ENCODE results near the gene EPN2. TPM values are rescaled to one million over a fixed set of nuclear protein-coding genes. Genes with fewer than 3 reads are reported as not detected.

EPN2 gene
- total and polyA plus RNA-seq, 2 donors (not counting 1 experiment from before 2014, with no cell fraction given), result 23.8 to 36.0 TPM

DNA sequence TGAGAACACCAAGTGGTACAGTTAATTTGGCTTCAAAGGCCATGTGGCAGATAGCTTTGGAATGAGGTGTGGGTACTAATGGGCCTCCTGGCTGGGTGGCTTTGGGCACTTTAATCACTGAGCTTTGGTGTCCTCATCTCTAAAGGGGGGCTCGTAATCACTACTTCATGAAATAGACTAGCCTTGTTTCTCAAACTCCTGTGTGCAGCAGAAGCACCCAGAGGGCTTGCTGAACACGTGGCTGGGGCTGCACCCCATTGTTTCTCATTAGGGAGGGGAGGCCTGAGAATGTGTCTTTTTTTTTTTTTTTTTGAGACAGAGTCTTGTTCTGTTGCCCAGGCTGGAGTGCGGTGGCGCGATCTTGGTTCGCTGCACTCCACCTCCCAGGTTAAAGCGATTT is 5.8 kb downstream of the EPN2 start:
- H3K4me3 ChIP-seq (replicated peaks in 1 of 4; ENCODE audit: control extremely low read depth in 1 of 4, insufficient read depth in 1 of 4, low read depth in 3 of 4, low read length in 4 of 4), result no peak overlapping the region
- no peaks in the 10 kb centered on the region for H3K9me3 ChIP-seq (ENCODE audit: control insufficient read depth, insufficient read depth, low read depth, low read length)
- H4K20me1 ChIP-seq (ENCODE audit: control insufficient read depth, extremely low read depth, insufficient read depth, low read length), result no peaks in the 10 kb centered on the region
- H3K79me2 ChIP-seq (ENCODE audit: control insufficient read depth, insufficient read depth, low read length), result peaks cover 66% of the 10 kb centered on the region
- no peak overlapping the region for H2AFZ ChIP-seq (ENCODE audit: low read length)
- H3K27me3 ChIP-seq (ENCODE audit: control insufficient read depth, insufficient read depth, low read length), result no peaks in the 10 kb centered on the region
- H3K27ac ChIP-seq (ENCODE audit: insufficient read depth, low read length), result no peak overlapping the region
- peaks cover 2% of the 10 kb centered on the region for H3K36me3 ChIP-seq (ENCODE audit: control insufficient read depth, insufficient read depth, low read length)
- peaks cover 4% of the 10 kb centered on the region for H3K4me1 ChIP-seq (ENCODE audit: control insufficient read depth, extremely low read depth, insufficient read depth, low read length)
- H3K9ac ChIP-seq (ENCODE audit: insufficient read depth, low read length), result no peak overlapping the region
- no peak for DNase-seq (ENCODE audit: low read depth in 2 of 2)
- TF ChIP-seq EZH2 (IDR thresholded peaks at IDR 0.05; ENCODE audit: low read length, missing control alignments), result no peak
- TF ChIP-seq, protein P1, sequence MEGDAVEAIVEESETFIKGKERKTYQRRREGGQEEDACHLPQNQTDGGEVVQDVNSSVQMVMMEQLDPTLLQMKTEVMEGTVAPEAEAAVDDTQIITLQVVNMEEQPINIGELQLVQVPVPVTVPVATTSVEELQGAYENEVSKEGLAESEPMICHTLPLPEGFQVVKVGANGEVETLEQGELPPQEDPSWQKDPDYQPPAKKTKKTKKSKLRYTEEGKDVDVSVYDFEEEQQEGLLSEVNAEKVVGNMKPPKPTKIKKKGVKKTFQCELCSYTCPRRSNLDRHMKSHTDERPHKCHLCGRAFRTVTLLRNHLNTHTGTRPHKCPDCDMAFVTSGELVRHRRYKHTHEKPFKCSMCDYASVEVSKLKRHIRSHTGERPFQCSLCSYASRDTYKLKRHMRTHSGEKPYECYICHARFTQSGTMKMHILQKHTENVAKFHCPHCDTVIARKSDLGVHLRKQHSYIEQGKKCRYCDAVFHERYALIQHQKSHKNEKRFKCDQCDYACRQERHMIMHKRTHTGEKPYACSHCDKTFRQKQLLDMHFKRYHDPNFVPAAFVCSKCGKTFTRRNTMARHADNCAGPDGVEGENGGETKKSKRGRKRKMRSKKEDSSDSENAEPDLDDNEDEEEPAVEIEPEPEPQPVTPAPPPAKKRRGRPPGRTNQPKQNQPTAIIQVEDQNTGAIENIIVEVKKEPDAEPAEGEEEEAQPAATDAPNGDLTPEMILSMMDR (conservative IDR thresholded peaks at IDR 0.05 in 1 of 2, IDR thresholded peaks at IDR 0.05 in 1 of 2; ENCODE audit: low read depth in 1 of 2, low read length in 2 of 2), result no peak
- H3K4me2 ChIP-seq (ENCODE audit: extremely low read depth, insufficient read depth, low read length), result no peak overlapping the region

DNA sequence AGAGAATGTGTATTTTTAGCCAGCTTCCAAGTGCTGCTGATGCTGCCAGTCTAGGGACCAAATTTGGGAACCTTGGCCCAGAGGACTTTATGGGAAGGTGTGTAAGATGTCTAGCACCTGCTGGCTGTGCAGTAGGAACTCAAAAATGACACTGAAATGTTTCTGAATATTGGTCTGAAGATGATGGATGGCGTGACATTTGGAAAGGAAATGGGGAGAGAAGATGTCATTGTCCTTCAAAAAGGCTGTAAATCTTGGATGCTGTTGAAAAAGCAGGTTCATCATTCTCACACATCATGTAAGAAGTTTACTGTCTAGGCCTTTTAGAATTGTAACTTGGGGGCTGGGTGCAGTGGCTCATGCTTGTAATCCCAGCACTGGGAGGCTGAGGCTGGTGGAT is 6.7 kb downstream of the EPN2 start:
- no peak overlapping the region for H3K4me2 ChIP-seq (ENCODE audit: extremely low read depth, insufficient read depth, low read length)
- no peak overlapping the region for H3K27ac ChIP-seq (ENCODE audit: insufficient read depth, low read length)
- TF ChIP-seq EZH2 (IDR thresholded peaks at IDR 0.05; ENCODE audit: low read length, missing control alignments), result no peak
- TF ChIP-seq, protein P1 (conservative IDR thresholded peaks at IDR 0.05 in 1 of 2, IDR thresholded peaks at IDR 0.05 in 1 of 2; ENCODE audit: low read depth in 1 of 2, low read length in 2 of 2), result no peak
- no peaks in the 10 kb centered on the region for H3K9me3 ChIP-seq (ENCODE audit: control insufficient read depth, insufficient read depth, low read depth, low read length)
- H2AFZ ChIP-seq (ENCODE audit: low read length), result no peak overlapping the region
- no peak overlapping the region for H3K4me3 ChIP-seq (replicated peaks in 1 of 4; ENCODE audit: control extremely low read depth in 1 of 4, insufficient read depth in 1 of 4, low read depth in 3 of 4, low read length in 4 of 4)
- no peaks in the 10 kb centered on the region for H4K20me1 ChIP-seq (ENCODE audit: control insufficient read depth, extremely low read depth, insufficient read depth, low read length)
- H3K4me1 ChIP-seq (ENCODE audit: control insufficient read depth, extremely low read depth, insufficient read depth, low read length), result peaks cover 10% of the 10 kb centered on the region
- DNase-seq (ENCODE audit: low read depth in 2 of 2), result no peak
- H3K27me3 ChIP-seq (ENCODE audit: control insufficient read depth, insufficient read depth, low read length), result no peaks in the 10 kb centered on the region
- peaks cover 2% of the 10 kb centered on the region for H3K36me3 ChIP-seq (ENCODE audit: control insufficient read depth, insufficient read depth, low read length)
- H3K79me2 ChIP-seq (ENCODE audit: control insufficient read depth, insufficient read depth, low read length), result peaks cover 60% of the 10 kb centered on the region
- H3K9ac ChIP-seq (ENCODE audit: insufficient read depth, low read length), result no peak overlapping the region

DNA sequence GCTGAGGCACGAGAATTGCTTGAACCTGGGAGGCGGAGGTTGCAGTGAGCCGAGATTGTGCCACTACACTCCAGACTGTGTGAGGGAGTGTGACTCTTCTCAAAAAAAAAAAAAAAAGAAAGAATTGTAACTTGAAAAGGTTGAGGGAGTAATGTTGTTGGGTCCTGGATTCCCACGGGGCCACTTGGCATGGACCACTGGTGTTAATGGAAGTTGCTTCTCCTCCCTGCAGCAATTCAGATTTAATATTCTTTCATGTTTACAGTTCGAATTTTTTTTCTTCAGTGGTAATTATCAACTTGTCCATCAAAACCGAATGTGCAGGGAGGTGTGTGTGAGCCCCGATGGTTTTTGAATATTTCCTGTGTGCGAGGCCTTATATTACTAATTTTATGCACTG is 7.2 kb downstream of the EPN2 start:
- no peak overlapping the region for H3K27ac ChIP-seq (ENCODE audit: insufficient read depth, low read length)
- no peaks in the 10 kb centered on the region for H3K27me3 ChIP-seq (ENCODE audit: control insufficient read depth, insufficient read depth, low read length)
- TF ChIP-seq, protein P1 (conservative IDR thresholded peaks at IDR 0.05 in 1 of 2, IDR thresholded peaks at IDR 0.05 in 1 of 2; ENCODE audit: low read depth in 1 of 2, low read length in 2 of 2), result no peak
- H2AFZ ChIP-seq (ENCODE audit: low read length), result no peak overlapping the region
- H3K9ac ChIP-seq (ENCODE audit: insufficient read depth, low read length), result no peak overlapping the region
- DNase-seq (ENCODE audit: low read depth in 2 of 2), result no peak
- no peaks in the 10 kb centered on the region for H4K20me1 ChIP-seq (ENCODE audit: control insufficient read depth, extremely low read depth, insufficient read depth, low read length)
- H3K36me3 ChIP-seq (ENCODE audit: control insufficient read depth, insufficient read depth, low read length), result peaks cover 2% of the 10 kb centered on the region
- no peak overlapping the region for H3K4me3 ChIP-seq (replicated peaks in 1 of 4; ENCODE audit: control extremely low read depth in 1 of 4, insufficient read depth in 1 of 4, low read depth in 3 of 4, low read length in 4 of 4)
- H3K9me3 ChIP-seq (ENCODE audit: control insufficient read depth, insufficient read depth, low read depth, low read length), result no peaks in the 10 kb centered on the region
- H3K4me1 ChIP-seq (ENCODE audit: control insufficient read depth, extremely low read depth, insufficient read depth, low read length), result peaks cover 13% of the 10 kb centered on the region
- H3K4me2 ChIP-seq (ENCODE audit: extremely low read depth, insufficient read depth, low read length), result no peak overlapping the region
- peaks cover 58% of the 10 kb centered on the region for H3K79me2 ChIP-seq (ENCODE audit: control insufficient read depth, insufficient read depth, low read length)
